Measurements from ENCODE around the gene CLPTM1.
"Not testable (repeated sequence)": the region's sequence is repeated elsewhere in the genome, so short reads cannot be mapped to it uniquely, and the experiment has no call there.

CLPTM1 gene, protein sequence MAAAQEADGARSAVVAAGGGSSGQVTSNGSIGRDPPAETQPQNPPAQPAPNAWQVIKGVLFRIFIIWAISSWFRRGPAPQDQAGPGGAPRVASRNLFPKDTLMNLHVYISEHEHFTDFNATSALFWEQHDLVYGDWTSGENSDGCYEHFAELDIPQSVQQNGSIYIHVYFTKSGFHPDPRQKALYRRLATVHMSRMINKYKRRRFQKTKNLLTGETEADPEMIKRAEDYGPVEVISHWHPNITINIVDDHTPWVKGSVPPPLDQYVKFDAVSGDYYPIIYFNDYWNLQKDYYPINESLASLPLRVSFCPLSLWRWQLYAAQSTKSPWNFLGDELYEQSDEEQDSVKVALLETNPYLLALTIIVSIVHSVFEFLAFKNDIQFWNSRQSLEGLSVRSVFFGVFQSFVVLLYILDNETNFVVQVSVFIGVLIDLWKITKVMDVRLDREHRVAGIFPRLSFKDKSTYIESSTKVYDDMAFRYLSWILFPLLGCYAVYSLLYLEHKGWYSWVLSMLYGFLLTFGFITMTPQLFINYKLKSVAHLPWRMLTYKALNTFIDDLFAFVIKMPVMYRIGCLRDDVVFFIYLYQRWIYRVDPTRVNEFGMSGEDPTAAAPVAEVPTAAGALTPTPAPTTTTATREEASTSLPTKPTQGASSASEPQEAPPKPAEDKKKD

DNA sequence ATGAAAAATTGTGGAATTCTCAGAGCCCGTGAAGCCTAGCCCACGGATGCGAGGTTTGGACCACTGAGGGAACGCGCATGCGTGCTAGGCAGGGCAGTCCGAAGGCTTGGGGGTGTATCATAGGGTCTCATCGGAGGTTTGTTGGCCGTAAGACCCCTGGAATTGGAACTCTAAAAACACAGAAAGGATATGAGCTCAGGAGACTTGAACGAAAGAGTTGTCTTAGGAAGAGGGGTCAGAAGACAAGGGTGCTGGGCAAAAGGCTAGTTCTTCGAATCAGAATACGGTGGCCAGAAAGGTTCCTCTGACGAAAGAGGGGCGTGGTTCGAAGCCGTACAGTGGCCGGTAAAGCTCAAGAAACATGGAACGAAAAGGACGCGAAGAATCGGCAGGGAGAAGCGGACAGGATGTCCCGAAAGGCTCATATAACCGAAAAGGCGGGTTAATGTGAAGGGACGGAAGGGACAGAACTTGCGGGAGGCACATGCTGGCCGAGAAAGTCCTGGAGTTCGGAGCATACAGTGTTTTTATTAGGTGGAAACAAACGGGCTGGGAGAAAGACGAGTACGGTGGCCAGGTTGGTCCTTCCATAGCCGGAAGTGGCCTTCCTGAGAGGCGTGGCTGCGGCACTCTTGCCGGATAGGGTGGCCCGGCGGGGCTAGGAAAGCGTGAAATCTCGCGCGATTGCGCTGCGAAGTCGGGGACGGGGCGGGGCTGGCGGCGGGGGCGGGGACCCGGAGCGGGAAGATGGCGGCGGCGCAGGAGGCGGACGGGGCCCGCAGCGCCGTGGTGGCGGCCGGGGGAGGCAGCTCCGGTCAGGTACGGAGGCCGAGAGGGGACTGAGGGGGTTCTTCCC, at the start of gene CLPTM1:
CLPTM1 (plus strand) TSS at position 732 of the 856 bp plus-strand sequence; CDS start at position 748, 16 bp downstream.
- in situ Hi-C loops (cut with MboI; ENCODE audit: low sequenced_read_pairs) = no loop called here

DNA sequence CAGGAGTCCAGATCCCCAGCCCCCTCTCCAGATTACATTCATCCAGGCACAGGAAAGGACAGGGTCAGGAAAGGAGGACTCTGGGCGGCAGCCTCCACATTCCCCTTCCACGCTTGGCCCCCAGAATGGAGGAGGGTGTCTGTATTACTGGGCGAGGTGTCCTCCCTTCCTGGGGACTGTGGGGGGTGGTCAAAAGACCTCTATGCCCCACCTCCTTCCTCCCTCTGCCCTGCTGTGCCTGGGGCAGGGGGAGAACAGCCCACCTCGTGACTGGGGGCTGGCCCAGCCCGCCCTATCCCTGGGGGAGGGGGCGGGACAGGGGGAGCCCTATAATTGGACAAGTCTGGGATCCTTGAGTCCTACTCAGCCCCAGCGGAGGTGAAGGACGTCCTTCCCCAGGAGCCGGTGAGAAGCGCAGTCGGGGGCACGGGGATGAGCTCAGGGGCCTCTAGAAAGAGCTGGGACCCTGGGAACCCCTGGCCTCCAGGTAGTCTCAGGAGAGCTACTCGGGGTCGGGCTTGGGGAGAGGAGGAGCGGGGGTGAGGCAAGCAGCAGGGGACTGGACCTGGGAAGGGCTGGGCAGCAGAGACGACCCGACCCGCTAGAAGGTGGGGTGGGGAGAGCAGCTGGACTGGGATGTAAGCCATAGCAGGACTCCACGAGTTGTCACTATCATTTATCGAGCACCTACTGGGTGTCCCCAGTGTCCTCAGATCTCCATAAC, 49.6 kb upstream of the CLPTM1 start, which contains the start of gene APOE:
APOE (plus strand) TSS at position 360 of the 724 bp plus-strand sequence. CDS start 829 bp downstream, outside the sequence.
- in situ Hi-C loops (cut with MboI; ENCODE audit: low sequenced_read_pairs) = no loop called here

DNA sequence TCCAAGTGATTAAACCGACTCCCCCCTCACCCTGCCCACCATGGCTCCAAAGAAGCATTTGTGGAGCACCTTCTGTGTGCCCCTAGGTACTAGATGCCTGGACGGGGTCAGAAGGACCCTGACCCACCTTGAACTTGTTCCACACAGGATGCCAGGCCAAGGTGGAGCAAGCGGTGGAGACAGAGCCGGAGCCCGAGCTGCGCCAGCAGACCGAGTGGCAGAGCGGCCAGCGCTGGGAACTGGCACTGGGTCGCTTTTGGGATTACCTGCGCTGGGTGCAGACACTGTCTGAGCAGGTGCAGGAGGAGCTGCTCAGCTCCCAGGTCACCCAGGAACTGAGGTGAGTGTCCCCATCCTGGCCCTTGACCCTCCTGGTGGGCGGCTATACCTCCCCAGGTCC, 47.6 kb upstream of the CLPTM1 start:
- in situ Hi-C loops (cut with MboI; ENCODE audit: low sequenced_read_pairs) = no loop called here

- in situ Hi-C loops (cut with MboI; ENCODE audit: low sequenced_read_pairs) = no loop called here
These were observed 46.9 kb upstream of the CLPTM1 start for GRCh38 chr19:44908074-44908835.

GRCh38 chr19:44908836-44909261, 46.3 kb upstream of the CLPTM1 start:
- in situ Hi-C loops (cut with MboI; ENCODE audit: low sequenced_read_pairs) = no loop called here

DNA sequence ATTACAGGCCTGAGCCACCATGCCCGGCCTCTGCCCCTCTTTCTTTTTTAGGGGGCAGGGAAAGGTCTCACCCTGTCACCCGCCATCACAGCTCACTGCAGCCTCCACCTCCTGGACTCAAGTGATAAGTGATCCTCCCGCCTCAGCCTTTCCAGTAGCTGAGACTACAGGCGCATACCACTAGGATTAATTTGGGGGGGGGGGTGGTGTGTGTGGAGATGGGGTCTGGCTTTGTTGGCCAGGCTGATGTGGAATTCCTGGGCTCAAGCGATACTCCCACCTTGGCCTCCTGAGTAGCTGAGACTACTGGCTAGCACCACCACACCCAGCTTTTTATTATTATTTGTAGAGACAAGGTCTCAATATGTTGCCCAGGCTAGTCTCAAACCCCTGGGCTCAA, 45.4 kb upstream of the CLPTM1 start:
- in situ Hi-C loops (cut with MboI; ENCODE audit: low sequenced_read_pairs) = no loop called here

GRCh38 chr19:44911896-44912295, 43.3 kb upstream of the CLPTM1 start:
- in situ Hi-C loops (cut with MboI; ENCODE audit: low sequenced_read_pairs) = not testable (repeated sequence)

- in situ Hi-C loops (cut with MboI; ENCODE audit: low sequenced_read_pairs) = no loop called here
These were observed 42.3 kb upstream of the CLPTM1 start for GRCh38 chr19:44912854-44913253.

DNA sequence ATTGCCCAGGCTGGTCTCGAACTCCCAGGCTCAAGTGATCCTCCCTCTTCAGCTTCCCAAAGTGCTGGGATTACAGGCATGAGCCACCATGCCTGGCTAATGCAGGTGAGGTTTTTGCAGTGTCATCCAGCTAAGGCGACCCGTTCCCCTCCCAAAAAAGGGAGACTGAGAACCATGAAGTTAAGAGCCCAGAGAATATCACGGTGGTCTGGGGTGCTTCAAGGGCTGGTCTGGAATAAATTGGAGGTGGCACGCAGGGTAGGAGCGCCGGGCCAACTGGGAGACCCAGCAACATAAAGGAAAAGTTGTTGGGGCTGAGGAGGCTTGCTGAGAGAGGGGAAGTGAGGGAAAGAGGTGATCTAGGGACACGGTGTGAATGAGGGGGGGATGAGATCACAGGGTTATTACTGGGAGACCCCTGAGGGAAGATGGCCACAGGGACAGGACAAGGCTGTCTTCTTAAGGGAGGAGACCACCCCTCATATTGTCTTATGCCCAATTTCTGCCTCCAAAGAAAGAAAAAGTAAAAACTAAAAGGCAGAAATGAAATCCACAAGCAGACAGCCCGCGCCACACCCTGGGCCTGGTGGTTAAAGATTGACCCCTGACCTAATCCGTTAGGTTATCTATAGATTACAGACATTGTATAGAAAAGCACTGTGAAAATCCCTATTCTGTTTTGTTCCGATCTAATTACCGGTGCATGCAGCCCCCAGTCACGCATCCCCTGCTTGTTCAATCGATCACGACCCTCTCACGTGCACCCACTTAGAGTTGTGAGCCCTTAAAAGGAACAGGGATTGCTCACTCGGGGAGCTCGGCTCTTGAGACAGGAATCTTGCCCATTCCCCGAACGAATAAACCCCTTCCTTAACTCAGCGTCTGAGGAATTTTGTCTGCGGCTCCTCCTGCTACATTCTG, 41.4 kb upstream of the CLPTM1 start:
- in situ Hi-C loops (cut with MboI; ENCODE audit: low sequenced_read_pairs) = not testable (repeated sequence)

GRCh38 chr19:44914433-44915206, 40.6 kb upstream of the CLPTM1 start, which contains the start of gene APOC1:
APOC1 (plus strand) TSS chr19:44914608; CDS start chr19:44914892, 284 bp downstream.
- in situ Hi-C loops (cut with MboI; ENCODE audit: low sequenced_read_pairs) = not testable (repeated sequence)

DNA sequence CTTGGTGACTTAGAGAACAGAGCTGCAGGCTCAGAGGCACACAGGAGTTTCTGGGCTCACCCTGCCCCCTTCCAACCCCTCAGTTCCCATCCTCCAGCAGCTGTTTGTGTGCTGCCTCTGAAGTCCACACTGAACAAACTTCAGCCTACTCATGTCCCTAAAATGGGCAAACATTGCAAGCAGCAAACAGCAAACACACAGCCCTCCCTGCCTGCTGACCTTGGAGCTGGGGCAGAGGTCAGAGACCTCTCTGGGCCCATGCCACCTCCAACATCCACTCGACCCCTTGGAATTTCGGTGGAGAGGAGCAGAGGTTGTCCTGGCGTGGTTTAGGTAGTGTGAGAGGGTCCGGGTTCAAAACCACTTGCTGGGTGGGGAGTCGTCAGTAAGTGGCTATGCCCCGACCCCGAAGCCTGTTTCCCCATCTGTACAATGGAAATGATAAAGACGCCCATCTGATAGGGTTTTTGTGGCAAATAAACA, 30.9 kb upstream of the CLPTM1 start:
- in situ Hi-C loops (cut with MboI; ENCODE audit: low sequenced_read_pairs) = no loop called here

DNA sequence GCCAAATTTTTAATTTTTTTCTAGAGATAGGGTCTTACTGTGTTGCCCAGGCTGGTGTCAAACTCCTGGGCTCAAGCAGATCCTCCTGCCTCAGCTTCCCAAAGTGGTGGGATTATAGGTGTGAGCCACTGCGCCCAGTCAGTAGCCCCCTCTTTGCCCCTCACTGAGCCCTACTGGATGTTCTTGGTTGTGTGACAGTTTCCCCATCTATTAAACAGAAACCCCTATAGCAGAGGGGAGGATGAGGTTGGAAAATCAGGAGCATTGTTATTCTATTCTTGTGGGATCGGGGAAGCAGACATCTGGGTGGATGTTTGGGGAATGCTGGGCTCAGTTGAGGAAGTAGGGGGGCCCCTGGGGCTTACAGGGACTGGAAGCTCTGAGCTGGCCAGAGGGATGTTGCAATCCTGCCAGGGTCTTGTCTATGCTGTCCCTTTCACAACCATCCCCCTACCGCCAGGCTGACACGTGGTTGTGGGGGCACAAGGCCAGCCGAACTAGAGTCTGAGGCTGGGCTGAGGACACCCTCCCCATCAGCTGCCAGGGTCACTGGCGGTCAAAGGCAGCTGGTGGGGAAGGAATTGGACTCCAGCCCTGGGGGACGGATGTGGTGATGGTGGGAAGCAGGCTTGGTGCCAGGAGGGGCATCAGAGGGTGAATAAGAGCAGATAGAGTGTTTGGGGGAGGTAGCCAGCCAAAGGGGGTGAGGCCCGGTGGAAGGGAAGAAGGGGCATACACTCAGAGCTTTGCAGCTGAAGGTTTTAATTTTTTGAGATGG, 29.9 kb upstream of the CLPTM1 start:
- in situ Hi-C loops (cut with MboI; ENCODE audit: low sequenced_read_pairs) = no loop called here

- in situ Hi-C loops (cut with MboI; ENCODE audit: low sequenced_read_pairs) = not testable (repeated sequence)
These were observed 28.7 kb upstream of the CLPTM1 start for GRCh38 chr19:44926245-44927077.

DNA sequence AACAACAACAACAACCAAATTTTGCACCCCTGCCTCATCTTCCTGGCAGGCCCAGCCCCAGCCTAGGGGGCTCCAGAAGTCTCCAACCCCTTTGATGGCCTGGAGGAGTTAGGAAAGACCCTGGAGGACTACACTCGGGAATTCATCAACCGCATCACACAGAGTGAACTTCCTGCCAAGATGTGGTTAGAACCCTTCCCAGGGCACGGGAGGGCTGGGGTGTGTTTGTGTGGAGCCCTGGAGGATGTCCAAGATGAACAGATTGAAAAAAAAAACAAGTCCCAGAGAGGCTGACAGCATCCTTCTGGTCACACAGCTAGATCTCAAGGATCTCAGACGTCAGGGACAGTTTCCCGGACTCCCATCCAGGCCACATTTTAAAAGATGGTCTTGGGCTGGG, 27.4 kb upstream of the CLPTM1 start:
- in situ Hi-C loops (cut with MboI; ENCODE audit: low sequenced_read_pairs) = no loop called here

DNA sequence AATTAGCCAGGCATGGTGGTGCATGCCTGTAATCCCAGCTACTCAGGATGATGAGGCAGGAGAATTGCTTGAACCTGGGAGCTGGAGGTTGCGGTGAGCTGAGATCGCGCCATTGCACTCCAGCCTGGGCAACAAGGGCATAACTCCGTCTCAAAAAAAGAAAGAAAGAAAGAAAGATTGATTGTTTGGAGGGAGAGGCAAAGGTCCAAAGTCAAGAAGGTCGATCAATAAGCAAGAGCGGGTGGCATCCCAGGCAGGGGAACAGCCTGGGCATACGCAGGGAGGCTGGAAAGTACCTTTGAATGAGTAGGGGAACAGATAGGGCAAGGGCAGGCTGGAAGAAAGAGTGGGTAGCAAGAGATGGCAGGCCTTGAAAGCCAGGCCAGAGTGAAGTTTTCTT, 25.1 kb upstream of the CLPTM1 start:
- in situ Hi-C loops (cut with MboI; ENCODE audit: low sequenced_read_pairs) = no loop called here

GRCh38 chr19:44931541-44931940, 23.6 kb upstream of the CLPTM1 start:
- in situ Hi-C loops (cut with MboI; ENCODE audit: low sequenced_read_pairs) = no loop called here
